Lung microvascular endothelial cell (primary cell): ENCODE measurements around the gene DPF1. TPM values are rescaled to one million over a fixed set of nuclear protein-coding genes. Genes with fewer than 3 reads are reported as not detected.

Source experiments
- DNase-seq, 2 donors: peaks; one replicate each; pipeline versions ENCODE4 v3.0.0 to v3.0.0-alpha.2; 2010; ENCODE audit warnings: low read depth in 2 of 2
- total RNA-seq: library from RNA; depleted of rRNA; stranded (reverse); fragments of >200 nt; gene quantifications from 2 replicates; pipeline ENCODE4 v1.2.1, GENCODE V29; 2014

DPF1 gene
- total RNA-seq, 1 donor from 2014 or later = under 0.01 TPM

DNA sequence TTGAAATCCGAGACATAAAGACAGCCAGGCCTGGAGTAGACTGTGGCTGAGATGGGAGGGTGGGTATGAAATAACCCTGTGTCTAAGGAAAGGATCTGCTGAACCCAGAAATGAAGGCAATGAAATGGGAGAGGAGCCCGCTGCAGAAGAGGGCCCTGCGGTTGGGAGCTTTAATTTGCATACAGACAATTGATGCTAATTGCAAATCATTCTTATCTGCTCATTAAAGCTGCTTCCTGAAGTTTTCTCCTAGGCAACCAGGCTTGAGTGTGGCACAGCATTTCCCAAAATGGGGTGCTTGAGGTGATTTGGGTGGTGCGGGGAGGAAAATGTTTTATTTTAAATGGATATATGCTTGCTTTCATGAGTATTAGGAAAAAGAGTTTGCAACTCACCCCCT is 55.4 kb downstream of the DPF1 start:
- DNase-seq = no peak

DNA sequence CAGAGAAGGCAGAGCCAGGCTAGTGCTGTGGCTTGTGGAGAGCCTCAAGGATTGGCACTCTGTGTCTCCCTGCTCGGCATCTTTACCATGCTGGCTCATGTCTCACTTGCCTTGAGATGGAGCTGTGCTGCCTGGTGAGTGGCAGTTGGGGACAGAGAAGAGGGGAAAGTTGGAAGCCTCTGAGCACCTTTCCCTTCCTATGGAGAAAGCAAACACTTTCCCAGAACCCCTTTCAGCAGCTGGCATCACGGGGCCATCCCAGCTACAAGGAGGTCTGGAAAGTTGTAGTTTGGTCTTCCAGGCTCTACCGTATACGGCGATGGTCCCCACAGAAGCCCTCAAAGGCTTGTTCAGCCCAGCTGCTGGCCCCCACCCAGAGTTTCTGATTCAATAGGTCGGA is 58.7 kb downstream of the DPF1 start:
- DNase-seq = no peak

GRCh38 chr19:38164526-38164925 is 59.5 kb downstream of the DPF1 start:
- DNase-seq = no peak

DNA sequence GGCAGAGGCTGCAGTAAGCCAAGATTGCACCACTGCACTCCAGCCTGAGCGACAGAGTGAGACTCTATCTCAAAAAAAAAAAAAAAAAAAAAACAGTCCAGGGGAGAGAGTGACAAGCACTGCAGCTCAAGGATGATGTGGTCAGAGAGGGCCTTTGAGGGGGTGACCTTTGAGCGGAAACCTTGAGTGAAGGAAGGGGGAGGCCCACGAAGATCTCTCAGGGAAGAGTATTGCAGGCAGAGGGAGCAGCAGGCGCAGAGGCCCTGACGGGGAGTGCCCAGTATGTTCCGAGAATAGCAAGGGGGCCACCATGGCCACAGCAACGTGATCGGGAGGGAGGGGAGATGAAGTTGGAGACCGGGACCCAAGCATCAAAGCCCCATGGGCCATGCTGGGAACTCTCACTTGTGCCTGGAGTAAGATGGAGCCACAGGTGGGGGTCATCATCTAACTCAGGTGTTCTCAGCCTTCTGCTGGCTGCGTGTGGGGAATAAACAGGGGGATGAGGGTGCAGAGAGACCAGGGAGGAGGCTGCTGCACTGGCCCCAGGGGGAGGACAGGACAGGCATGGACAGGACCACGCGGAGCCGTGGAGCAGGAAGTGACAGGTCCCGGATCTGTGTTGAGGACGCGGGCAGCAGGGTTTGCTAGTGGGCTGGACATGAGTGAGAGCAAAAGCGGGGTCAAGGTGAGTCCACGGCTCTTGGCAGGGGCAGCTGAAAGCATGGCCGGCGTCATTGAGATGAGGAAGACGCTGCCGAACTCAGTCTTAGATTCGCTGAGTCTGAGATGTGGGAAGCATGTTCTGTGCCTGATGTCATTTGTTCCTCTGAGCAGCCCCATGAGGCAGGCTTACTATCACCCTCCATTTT is 60.4 kb downstream of the DPF1 start:
- DNase-seq = no peak

DNA sequence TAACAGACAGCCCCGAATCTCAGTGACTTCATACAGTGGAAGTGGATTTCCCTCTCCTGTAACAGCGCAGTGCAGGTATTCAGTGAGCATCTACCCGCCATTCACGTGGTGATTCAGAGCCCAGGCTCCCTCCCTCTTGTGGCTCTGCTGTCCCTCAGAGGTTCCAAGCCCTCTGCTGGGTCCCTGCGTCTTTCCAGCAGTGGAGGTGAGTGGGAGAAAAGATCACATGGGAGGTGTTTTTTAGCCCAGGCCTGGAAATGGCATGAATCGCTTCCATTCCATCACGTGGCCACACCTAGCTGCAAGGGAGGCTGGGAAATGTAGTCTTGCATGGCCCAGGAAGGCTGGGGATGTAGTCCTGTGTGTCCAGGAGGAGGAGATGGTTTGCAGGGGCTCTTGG is 61.4 kb downstream of the DPF1 start:
- DNase-seq = no peak

GRCh38 chr19:38162094-38162493 is 61.9 kb downstream of the DPF1 start:
- no peak for DNase-seq

Other genes with a start within 250 kb of the DPF1 start
- gene PPP1R14A, start 32.2 kb upstream of the DPF1 start, total RNA-seq = 1.6 and 2.6 TPM in 2 replicates
- 26.8 and 27.0 TPM in 2 replicates for gene SPINT2, start 40.4 kb upstream of the DPF1 start, total RNA-seq
- gene C19orf33, start 80.0 kb upstream of the DPF1 start, total RNA-seq = 0.40 and 2.2 TPM in 2 replicates
- gene YIF1B, start 91.7 kb upstream of the DPF1 start, total RNA-seq = 54.0 and 65.4 TPM in 2 replicates
- 5.2 and 5.4 TPM in 2 replicates for gene KCNK6, start 95.6 kb upstream of the DPF1 start, total RNA-seq
- 0.44 and 1.8 TPM in 2 replicates for gene CATSPERG, start 111.6 kb upstream of the DPF1 start, total RNA-seq
- 178 and 202 TPM in 2 replicates for gene PSMD8, start 150.3 kb upstream of the DPF1 start, total RNA-seq
- gene GGN, start 163.8 kb upstream of the DPF1 start, total RNA-seq = 0.22 TPM in 1 of 2 replicates, not detected in the other
- under 0.01 and 0.87 TPM in 2 replicates for gene SPRED3, start 164.5 kb upstream of the DPF1 start, total RNA-seq
- gene FAM98C, start 178.9 kb upstream of the DPF1 start, total RNA-seq = 4.0 and 4.8 TPM in 2 replicates
- not detected in 2 replicates for gene RASGRP4, start 202.0 kb upstream of the DPF1 start, total RNA-seq
- gene RYR1, start 209.5 kb upstream of the DPF1 start, total RNA-seq = not detected in 2 replicates